Activated T-helper 9 cell treated with anti-CD3 and anti-CD28 coated beads, Interleukin-2, amount 50 U/mL, for 16 hours (primary cell): ENCODE measurements around the gene GPC5.
"Not testable (repeated sequence)": the region's sequence is repeated elsewhere in the genome, so short reads cannot be mapped to it uniquely, and the experiment has no call there.

Experiments used
- DNase-seq: peaks from one replicate; pipeline ENCODE4 v3.0.0-alpha.2; 2020; ENCODE audit warnings: low read depth

GPC5 gene

GRCh38 chr13:92752705-92753104 lies 1354.3 kb downstream of the GPC5 start:
- not testable (repeated sequence) for DNase-seq

GRCh38 chr13:92761710-92762109 lies 1363.3 kb downstream of the GPC5 start:
- DNase-seq = no peak

GRCh38 chr13:92767468-92767867 lies 1369.0 kb downstream of the GPC5 start:
- DNase-seq = no peak

- no peak for DNase-seq
Observed at GRCh38 chr13:92768602-92769001, 1370.2 kb downstream of the GPC5 start.

- no peak for DNase-seq
Observed at GRCh38 chr13:92769046-92769445, 1370.6 kb downstream of the GPC5 start.

GRCh38 chr13:92775658-92776057 lies 1377.2 kb downstream of the GPC5 start:
- DNase-seq = no peak

- DNase-seq = no peak
Observed at GRCh38 chr13:92781965-92782690, 1383.7 kb downstream of the GPC5 start.

- no peak for DNase-seq
Observed at GRCh38 chr13:92802776-92803175, 1404.4 kb downstream of the GPC5 start.

GRCh38 chr13:92804346-92804745 lies 1405.9 kb downstream of the GPC5 start:
- no peak for DNase-seq

- DNase-seq = no peak
Observed at GRCh38 chr13:92804926-92805325, 1406.5 kb downstream of the GPC5 start.

- no peak for DNase-seq
Observed at GRCh38 chr13:92805766-92806165, 1407.3 kb downstream of the GPC5 start.

GRCh38 chr13:92806215-92806614 lies 1407.8 kb downstream of the GPC5 start:
- DNase-seq = no peak

GRCh38 chr13:92807353-92807752 lies 1408.9 kb downstream of the GPC5 start:
- no peak for DNase-seq

GRCh38 chr13:92807966-92808365 lies 1409.5 kb downstream of the GPC5 start:
- DNase-seq = no peak

- DNase-seq = no peak
Observed at GRCh38 chr13:92821324-92821723, 1422.9 kb downstream of the GPC5 start.

- no peak for DNase-seq
Observed at GRCh38 chr13:92823059-92823458, 1424.6 kb downstream of the GPC5 start.

GRCh38 chr13:92825938-92826596 lies 1427.6 kb downstream of the GPC5 start:
- DNase-seq = no peak

- no peak for DNase-seq
Observed at GRCh38 chr13:92827503-92827902, 1429.1 kb downstream of the GPC5 start.

GRCh38 chr13:92829930-92830329 lies 1431.5 kb downstream of the GPC5 start:
- no peak for DNase-seq

GRCh38 chr13:92830821-92831220 lies 1432.4 kb downstream of the GPC5 start:
- DNase-seq = no peak

GRCh38 chr13:92833071-92833470 lies 1434.7 kb downstream of the GPC5 start:
- no peak for DNase-seq

- DNase-seq = no peak
Observed at GRCh38 chr13:92836171-92836570, 1437.8 kb downstream of the GPC5 start.

GRCh38 chr13:92838786-92839185 lies 1440.4 kb downstream of the GPC5 start:
- no peak for DNase-seq

- no peak for DNase-seq
Observed at GRCh38 chr13:92842145-92842544, 1443.7 kb downstream of the GPC5 start.
